Smooth muscle cell (in vitro differentiated cells): Measurements from ENCODE around the gene ANAPC10. TPM values are rescaled to one million over a fixed set of nuclear protein-coding genes. Genes with fewer than 3 reads are reported as not detected.

ENCODE experiments used
- DNase-seq: peaks from one replicate; lab custom pipeline; 2025; ENCODE audit not compliant: unreplicated experiment; lab: John Stamatoyannopoulos, UW
- H2AFZ ChIP-seq: fragments of 200-600 bp; sonication (generic); 2 replicates; pipeline ENCODE4 v1.6.0; 2016; ENCODE audit warnings: antibody characterized with exemption, low read depth, mild to moderate bottlenecking
- H3F3A ChIP-seq: fragments of 200-600 bp; sonication (generic); 2 replicates; pipeline ENCODE4 v1.6.0; 2017; ENCODE audit warnings: antibody characterized with exemption, low read depth
- H3K27ac ChIP-seq: fragments of 200-600 bp; sonication (generic); 2 replicates; pipeline ENCODE4 v1.5.1; 2016; ENCODE audit warnings: low read depth, mild to moderate bottlenecking
- H3K27me3 ChIP-seq: fragments of 200-600 bp; sonication (generic); 2 replicates; pipeline ENCODE4 v1.6.1; 2016; ENCODE audit warnings: low read depth, mild to moderate bottlenecking
- H3K36me3 ChIP-seq: fragments of 200-600 bp; sonication (generic); 2 replicates; pipeline ENCODE4 v1.5.1; 2016; ENCODE audit warnings: low read depth
- H3K4me1 ChIP-seq: fragments of 200-600 bp; sonication (generic); 2 replicates; pipeline ENCODE4 v1.5.1; 2016; ENCODE audit warnings: low read depth
- H3K4me2 ChIP-seq: fragments of 200-600 bp; sonication (generic); 2 replicates; pipeline ENCODE4 v1.6.0; 2016; ENCODE audit warnings: mild to moderate bottlenecking
- H3K4me3 ChIP-seq: fragments of 200-600 bp; sonication (generic); 2 replicates; pipeline ENCODE4 v1.5.1; 2016; ENCODE audit warnings: mild to moderate bottlenecking
- H3K79me2 ChIP-seq: fragments of 200-600 bp; sonication (generic); 2 replicates; pipeline ENCODE4 v1.6.0; 2016; ENCODE audit warnings: low read depth, mild to moderate bottlenecking
- H3K9ac ChIP-seq: fragments of 200-600 bp; sonication (generic); 2 replicates; pipeline ENCODE4 v1.6.0; 2016; ENCODE audit warnings: low read depth
- H3K9me3 ChIP-seq: fragments of 200-600 bp; sonication (generic); replicated peaks from 2 replicates; pipeline ENCODE4 v1.5.1; 2016; ENCODE audit warnings: low read depth
- H4K20me1 ChIP-seq: fragments of 200-600 bp; sonication (generic); 2 replicates; pipeline ENCODE4 v1.6.0; 2016; ENCODE audit warnings: low read depth
- CTCF ChIP-seq: fragments of 200-600 bp; sonication (generic); IDR thresholded peaks from 2 replicates; pipeline ENCODE4 v1.5.1; 2017; ENCODE audit warnings: borderline replicate concordance, mild to moderate bottlenecking, antibody characterized with exemption; ENCODE audit not compliant: insufficient read depth, poor library complexity, severe bottlenecking
- WGBS: methylation state at CpG from one replicate; pipeline ENCODE4 v1.1.7; 2016; ENCODE audit warnings: low lambda C conversion rate; 5-methylcytosine and 5-hydroxymethylcytosine counted together
- polyA plus RNA-seq: library from polyadenylated mRNA; unstranded; fragments of >200 nt; fragmentation: Nextera tagmentation; extraction: Ambion mirVana; gene quantifications from 2 replicates; pipeline ENCODE4 v1.2.1, GENCODE V29; 2016
- total RNA-seq: library from RNA; depleted of rRNA; stranded (reverse); fragments of >200 nt; gene quantifications from 2 replicates; pipeline ENCODE4 v1.2.3, GENCODE V29; 2014

ANAPC10 gene
- total and polyA plus RNA-seq, 2 experiments from 2014 or later = 28.0 to 66.2 TPM

DNA sequence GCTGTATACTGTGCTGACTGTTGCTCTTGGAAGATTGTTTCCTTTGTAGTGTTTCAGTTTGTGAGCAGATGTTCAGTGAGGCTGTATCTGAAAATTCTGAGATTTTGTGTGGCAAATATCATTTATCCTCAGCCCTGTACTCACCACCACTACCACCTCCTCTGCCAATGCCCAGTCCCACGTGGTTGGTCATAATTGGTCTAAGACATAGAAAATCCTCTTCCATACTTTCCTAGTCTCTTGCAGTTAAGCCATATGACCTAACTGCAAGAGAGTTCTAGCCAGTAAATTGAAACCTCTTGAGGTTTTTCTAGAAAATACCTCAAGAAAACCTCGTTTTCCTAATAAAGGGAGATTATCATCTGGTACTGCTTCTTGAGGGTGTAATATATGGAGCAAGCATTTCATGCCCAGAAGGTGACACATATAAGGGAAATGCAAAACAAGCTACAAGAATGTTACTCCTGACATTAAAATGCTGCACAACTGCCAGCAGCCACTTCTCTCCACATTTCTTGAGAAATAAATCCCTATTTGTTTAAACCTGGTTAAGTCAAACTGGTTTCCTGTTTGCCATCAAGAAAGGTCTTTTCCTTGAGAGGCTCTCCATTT, 32.9 kb upstream of the ANAPC10 start:
- no peak overlapping the region for H3K4me2 ChIP-seq
- TF ChIP-seq CTCF = no peak
- no peak overlapping the region for H3K4me3 ChIP-seq
- H2AFZ ChIP-seq = no peak overlapping the region
- H3K27ac ChIP-seq = peak overlapping the region; percentile 45
- WGBS = 46% methylated on average over 2 of the region's 2 CpGs
- H3F3A ChIP-seq = peaks cover 13% of the 10 kb centered on the region
- no peak for DNase-seq
- H4K20me1 ChIP-seq = no peaks in the 10 kb centered on the region
- H3K9me3 ChIP-seq = no peaks in the 10 kb centered on the region
- H3K36me3 ChIP-seq = peaks cover under 1% of the 10 kb centered on the region
- no peaks in the 10 kb centered on the region for H3K4me1 ChIP-seq
- no peaks in the 10 kb centered on the region for H3K27me3 ChIP-seq
- H3K9ac ChIP-seq = no peak overlapping the region
- H3K79me2 ChIP-seq = no peaks in the 10 kb centered on the region

- Histone ChIP-seq H4K20me1 (no peaks in the 10 kb centered on the region), H3F3A (peaks cover 13% of the 10 kb centered on the region), H3K36me3 (peaks cover 5% of the 10 kb centered on the region), H3K27me3 (no peaks in the 10 kb centered on the region), H3K27ac (peak overlapping the region; percentile 45), H3K9me3 (no peaks in the 10 kb centered on the region), H3K4me1 (no peaks in the 10 kb centered on the region), H2AFZ (no peak overlapping the region), H3K4me3 (no peak overlapping the region), H3K4me2 (no peak overlapping the region), H3K79me2 (no peaks in the 10 kb centered on the region), H3K9ac (no peak overlapping the region)
- no peak for TF ChIP-seq CTCF
- no peak for DNase-seq
These were observed 32.1 kb upstream of the ANAPC10 start for GRCh38 chr4:145130130-145130529.

- no peak for DNase-seq
- Histone ChIP-seq H3K79me2 (peaks cover 3% of the 10 kb centered on the region), H3K4me1 (no peaks in the 10 kb centered on the region), H4K20me1 (no peaks in the 10 kb centered on the region), H3K36me3 (peaks cover 39% of the 10 kb centered on the region), H3K4me2 (no peak overlapping the region), H3K9ac (no peak overlapping the region), H3K27me3 (no peaks in the 10 kb centered on the region), H3K27ac (no peak overlapping the region), H3K9me3 (no peaks in the 10 kb centered on the region), H3K4me3 (no peak overlapping the region), H2AFZ (no peak overlapping the region), H3F3A (peaks cover 8% of the 10 kb centered on the region)
- TF ChIP-seq CTCF = no peak
- WGBS = 97% methylated on average over 2 of the region's 2 CpGs
These were observed 27.4 kb upstream of the ANAPC10 start for GRCh38 chr4:145125396-145125795.

- Histone ChIP-seq H3K27me3 (no peaks in the 10 kb centered on the region), H3K79me2 (peaks cover 38% of the 10 kb centered on the region), H2AFZ (no peak overlapping the region), H4K20me1 (peaks cover 12% of the 10 kb centered on the region), H3K4me3 (no peak overlapping the region), H3K36me3 (peaks cover 67% of the 10 kb centered on the region), H3K4me1 (no peaks in the 10 kb centered on the region), H3K9me3 (no peaks in the 10 kb centered on the region), H3K4me2 (no peak overlapping the region), H3K27ac (no peak overlapping the region), H3F3A (no peaks in the 10 kb centered on the region), H3K9ac (no peak overlapping the region)
- no peak for DNase-seq
- no peak for TF ChIP-seq CTCF
These were observed 10.1 kb upstream of the ANAPC10 start for GRCh38 chr4:145108128-145108527.
